Measurements from ENCODE around the gene KRTAP25-1. TPM values are rescaled to one million over a fixed set of nuclear protein-coding genes. Genes with fewer than 3 reads are reported as not detected.

KRTAP25-1 gene
- total and polyA plus RNA-seq, 10 of the 15 experiments (the other 5 are each of a cell fraction or from before 2014, with no cell fraction given), result not detected

GRCh38 chr21:30256100-30256499 lies 33.2 kb downstream of the KRTAP25-1 start:
- Histone ChIP-seq H3K9me3 (replicated peaks; ENCODE audit: control insufficient read depth, insufficient read depth, low read length) (no peaks in the 10 kb centered on the region), H3K4me1 (ENCODE audit: control insufficient read depth, insufficient read depth, low read length) (no peaks in the 10 kb centered on the region), H3K4me2 (ENCODE audit: control insufficient read depth, insufficient read depth) (no peak overlapping the region), H3K27me3 (replicated peaks in 1 of 2; ENCODE audit: control insufficient read depth in 2 of 2, insufficient read depth in 2 of 2, low read length in 1 of 2) (no peaks in the 10 kb centered on the region), H3K27ac (ENCODE audit: control insufficient read depth, insufficient read depth) (no peak overlapping the region), H2AFZ (ENCODE audit: control insufficient read depth, low read depth, low read length) (no peak overlapping the region), H3K36me3 (ENCODE audit: control insufficient read depth in 2 of 2, insufficient read depth in 2 of 2, low read length in 1 of 2) (no peaks in the 10 kb centered on the region), H4K20me1 (ENCODE audit: control insufficient read depth, insufficient read depth) (no peaks in the 10 kb centered on the region), H3K9ac (ENCODE audit: control insufficient read depth, insufficient read depth, low read length) (no peak overlapping the region), H3K4me3 (no peak overlapping the region), H3K79me2 (ENCODE audit: control insufficient read depth, insufficient read depth, low read length) (no peaks in the 10 kb centered on the region)
- TF ChIP-seq MYB (IDR thresholded peaks at IDR 0.05; ENCODE audit: borderline replicate concordance, low read depth, low read length), result no peak
- TF ChIP-seq USF2 (IDR thresholded peaks at IDR 0.05; ENCODE audit: borderline replicate concordance, low read depth, low read length), result no peak
- TF ChIP-seq BACH1 (IDR thresholded peaks at IDR 0.05; ENCODE audit: borderline replicate concordance), result no peak
- no peak for TF ChIP-seq SREBF1 (IDR thresholded peaks at IDR 0.05; ENCODE audit: low read length)
- TF ChIP-seq ZNF217 (IDR thresholded peaks at IDR 0.05), result no peak
- no peak for TF ChIP-seq NR2C2 (IDR thresholded peaks at IDR 0.05; ENCODE audit: borderline replicate concordance, control insufficient read depth, insufficient read length, low read depth)
- no peak for TF ChIP-seq POLR2A (IDR thresholded peaks at IDR 0.05; ENCODE audit: low read depth, low read length)
- no peak for TF ChIP-seq ZNF207 (IDR thresholded peaks at IDR 0.05; ENCODE audit: borderline replicate concordance)
- DNase-seq (ENCODE audit: low read depth, low spot score), result no peak
- RAD21 ChIA-PET (ENCODE audit: unreplicated experiment), result no interaction called here
- no TSS peak for BruUV-seq (replicated peaks)
- POLR2A ChIA-PET, result no interaction called here
- no peak for ATAC-seq
- CTCF ChIA-PET, result no interaction called here
- SMC1A ChIA-PET (ENCODE audit: uncharacterized antibody, unreplicated experiment), result no interaction called here
- no peak for FAIRE-seq
- in situ Hi-C loops (cut with MboI), result loop anchor here (10.0 kb wide), 1 partner anchor 59 kb away; no protein-coding TSS in a partner anchor
- WGBS (ENCODE audit: insufficient coverage, insufficient replicate concordance, low lambda C conversion rate, missing lambda C conversion rate), result 50% methylated on average over 4 of the region's 4 CpGs
- intact Hi-C loops (cut with micrococcal nuclease; ENCODE audit: unreplicated experiment), result no loop called here

- WGBS (ENCODE audit: insufficient coverage, insufficient replicate concordance, low lambda C conversion rate, missing lambda C conversion rate), result 0% methylated on average over 1 of the region's 1 CpG
These were observed 33.6 kb downstream of the KRTAP25-1 start for GRCh38 chr21:30255679-30256078.

More at GRCh38 chr21:30255679-30256078, 33.6 kb downstream of the KRTAP25-1 start:
- no peaks in the 10 kb centered on the region for H3K36me3 ChIP-seq (ENCODE audit: control insufficient read depth in 2 of 2, insufficient read depth in 2 of 2, low read length in 1 of 2)
- no peaks in the 10 kb centered on the region for H3K79me2 ChIP-seq (ENCODE audit: control insufficient read depth, insufficient read depth, low read length)
- H3K9ac ChIP-seq (ENCODE audit: control insufficient read depth, insufficient read depth, low read length), result no peak overlapping the region
- in situ Hi-C loops (cut with MboI), result loop anchor here (10.0 kb wide), 1 partner anchor 59 kb away; no protein-coding TSS in a partner anchor
- intact Hi-C loops (cut with micrococcal nuclease; ENCODE audit: unreplicated experiment), result no loop called here
- ATAC-seq (no peak), DNase-seq (ENCODE audit: low read depth, low spot score) (no peak), FAIRE-seq (no peak)
- SMC1A ChIA-PET (ENCODE audit: uncharacterized antibody, unreplicated experiment), result no interaction called here
- H3K27ac ChIP-seq (ENCODE audit: control insufficient read depth, insufficient read depth), result no peak overlapping the region
- H3K4me2 ChIP-seq (ENCODE audit: control insufficient read depth, insufficient read depth), result no peak overlapping the region
- POLR2A ChIA-PET, result no interaction called here
- RAD21 ChIA-PET (ENCODE audit: unreplicated experiment), result no interaction called here
- no peaks in the 10 kb centered on the region for H3K27me3 ChIP-seq (replicated peaks in 1 of 2; ENCODE audit: control insufficient read depth in 2 of 2, insufficient read depth in 2 of 2, low read length in 1 of 2)
- no peaks in the 10 kb centered on the region for H3K4me1 ChIP-seq (ENCODE audit: control insufficient read depth, insufficient read depth, low read length)
- CTCF ChIA-PET, result interaction anchor here (1.3 kb wide), 1 partner anchor 11 kb away, joined by 4 read pairs; no protein-coding TSS in a partner anchor
- no peaks in the 10 kb centered on the region for H3K9me3 ChIP-seq (replicated peaks; ENCODE audit: control insufficient read depth, insufficient read depth, low read length)
- BruUV-seq (replicated peaks), result no TSS peak
- no peak overlapping the region for H2AFZ ChIP-seq (ENCODE audit: control insufficient read depth, low read depth, low read length)
- H3K4me3 ChIP-seq, result no peak overlapping the region
- TF ChIP-seq RBBP5 (conservative IDR thresholded peaks at IDR 0.05) (no peak), CBFB (IDR thresholded peaks at IDR 0.05; ENCODE audit: low read depth) (no peak), BCL3 (IDR thresholded peaks at IDR 0.05; ENCODE audit: borderline replicate concordance, insufficient read depth, low read depth, low read length, poor library complexity, severe bottlenecking) (no peak), CHD2 (IDR thresholded peaks at IDR 0.05; ENCODE audit: borderline replicate concordance, low read depth, low read length) (no peak), MYB (IDR thresholded peaks at IDR 0.05; ENCODE audit: borderline replicate concordance, low read depth, low read length) (no peak)
- H4K20me1 ChIP-seq (ENCODE audit: control insufficient read depth, insufficient read depth), result no peaks in the 10 kb centered on the region
